Islet precursor cell (in vitro differentiated cells): Measurements from ENCODE around the gene FTSJ3.
"Not testable (repeated sequence)": the region's sequence is repeated elsewhere in the genome, so short reads cannot be mapped to it uniquely, and the experiment has no call there.

ENCODE experiments used
- DNase-seq: peaks from one replicate; pipeline ENCODE4 v3.0.0-alpha.2; 2018

The FTSJ3 gene

DNA sequence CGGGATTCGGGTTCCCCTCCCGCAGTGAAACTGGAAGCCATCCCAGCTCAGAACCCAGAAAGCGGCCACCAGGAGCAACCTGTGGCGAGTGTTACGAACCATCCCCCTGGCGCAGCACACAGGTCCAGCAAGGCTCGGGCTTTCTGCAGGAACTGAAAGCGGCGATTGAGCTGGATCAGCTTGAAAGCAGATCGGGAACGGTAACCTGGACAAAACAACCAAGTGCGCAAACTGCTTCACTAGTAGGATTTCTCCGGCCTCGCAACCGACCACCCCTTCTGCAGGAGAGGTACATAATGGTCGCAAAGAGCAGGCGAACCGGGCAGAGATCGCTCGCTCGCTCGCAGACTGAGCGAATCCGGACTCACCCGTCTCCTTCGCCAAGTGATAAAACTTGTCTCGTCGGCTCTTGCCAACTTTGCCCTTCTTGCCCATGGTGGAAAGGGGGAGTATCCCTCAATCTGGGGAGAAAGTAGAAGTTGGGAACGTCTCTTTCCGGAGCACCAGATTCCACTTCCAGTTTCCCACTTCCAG is 928 bp downstream of the FTSJ3 start:
- no peak for DNase-seq

- DNase-seq = no peak
These were observed 3.1 kb downstream of the FTSJ3 start for GRCh38 chr17:63824362-63824761.

DNA sequence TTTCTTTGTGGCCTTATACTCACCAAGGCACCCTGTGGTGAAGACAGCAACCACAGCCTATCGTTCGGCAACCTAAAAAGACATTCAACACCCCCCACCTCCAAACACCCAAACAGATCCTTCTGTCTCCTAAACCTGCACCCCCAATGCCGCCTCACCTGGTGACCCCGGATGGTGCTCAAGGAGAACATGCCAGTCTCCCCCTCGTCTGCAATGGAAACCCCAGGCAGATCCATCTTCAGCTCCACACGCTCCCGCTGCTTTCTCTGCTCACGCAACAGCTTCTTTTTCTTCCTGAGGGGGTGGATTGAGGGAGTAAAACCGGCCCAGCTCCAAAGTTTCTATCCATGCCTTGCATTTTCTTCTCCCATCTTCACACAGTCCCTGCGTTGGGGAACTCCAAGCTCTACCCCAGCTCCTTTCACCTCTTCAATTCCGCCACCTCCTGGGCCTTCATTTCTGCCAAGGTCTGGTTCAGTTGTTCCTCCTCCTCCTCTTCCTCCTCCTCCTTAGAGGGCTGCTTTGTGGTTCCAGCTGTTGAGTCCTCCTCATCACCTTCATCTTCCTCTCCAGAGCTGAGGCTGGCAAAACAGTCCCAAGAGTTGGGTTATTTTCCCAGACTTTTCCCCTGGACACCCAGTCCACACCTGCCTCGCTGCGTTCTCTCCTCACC is 3.7 kb downstream of the FTSJ3 start:
- no peak for DNase-seq

DNA sequence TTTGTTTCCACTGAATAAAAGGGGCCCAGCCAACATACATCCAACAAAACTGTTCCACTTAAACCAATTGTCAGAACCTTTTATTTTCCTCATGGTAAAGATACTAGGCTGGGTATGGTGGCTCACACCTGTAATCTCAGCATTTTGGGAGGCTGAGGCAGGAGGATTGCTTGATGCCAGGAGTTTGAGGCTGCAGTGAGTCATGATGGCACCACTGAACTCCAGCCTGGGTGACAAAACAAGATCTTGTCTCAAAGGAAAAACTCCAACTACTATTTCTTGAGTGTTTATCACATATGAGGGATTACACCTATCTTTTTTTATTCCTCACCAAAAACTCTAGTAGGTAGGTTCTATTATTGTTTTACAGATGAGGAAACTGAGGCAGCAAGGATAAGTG is 4.9 kb downstream of the FTSJ3 start:
- DNase-seq = no peak

GRCh38 chr17:63821804-63822203 is 5.7 kb downstream of the FTSJ3 start:
- peak; percentile 36 for DNase-seq

GRCh38 chr17:63820963-63821561 is 6.4 kb downstream of the FTSJ3 start:
- DNase-seq = peak; percentile 26

GRCh38 chr17:63819585-63820537 is 7.6 kb downstream of the FTSJ3 start:
- peak; percentile 52 for DNase-seq

GRCh38 chr17:63819131-63819530 is 8.3 kb downstream of the FTSJ3 start:
- DNase-seq = no peak

DNA sequence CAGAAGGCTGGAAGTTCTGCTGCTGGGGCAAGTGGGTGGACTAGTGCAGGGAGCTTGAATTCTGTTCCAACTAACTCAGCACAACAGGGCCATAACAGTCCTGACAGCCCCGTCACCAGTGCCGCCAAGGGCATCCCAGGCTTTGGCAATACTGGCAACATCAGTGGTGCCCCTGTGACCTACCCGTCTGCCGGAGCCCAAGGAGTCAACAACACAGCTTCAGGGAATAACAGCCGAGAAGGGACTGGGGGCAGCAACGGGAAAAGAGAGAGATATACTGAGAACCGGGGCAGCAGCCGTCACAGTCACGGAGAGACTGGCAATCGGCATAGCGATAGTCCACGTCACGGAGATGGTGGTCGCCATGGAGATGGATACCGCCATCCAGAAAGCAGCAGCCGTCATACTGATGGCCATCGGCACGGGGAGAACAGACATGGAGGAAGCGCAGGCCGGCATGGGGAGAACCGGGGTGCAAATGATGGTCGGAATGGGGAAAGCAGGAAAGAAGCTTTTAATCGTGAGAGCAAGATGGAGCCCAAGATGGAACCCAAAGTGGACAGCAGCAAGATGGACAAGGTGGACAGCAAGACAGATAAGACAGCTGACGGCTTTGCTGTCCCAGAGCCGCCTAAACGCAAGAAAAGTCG is 9.6 kb downstream of the FTSJ3 start:
- DNase-seq = peak; percentile 50

DNA sequence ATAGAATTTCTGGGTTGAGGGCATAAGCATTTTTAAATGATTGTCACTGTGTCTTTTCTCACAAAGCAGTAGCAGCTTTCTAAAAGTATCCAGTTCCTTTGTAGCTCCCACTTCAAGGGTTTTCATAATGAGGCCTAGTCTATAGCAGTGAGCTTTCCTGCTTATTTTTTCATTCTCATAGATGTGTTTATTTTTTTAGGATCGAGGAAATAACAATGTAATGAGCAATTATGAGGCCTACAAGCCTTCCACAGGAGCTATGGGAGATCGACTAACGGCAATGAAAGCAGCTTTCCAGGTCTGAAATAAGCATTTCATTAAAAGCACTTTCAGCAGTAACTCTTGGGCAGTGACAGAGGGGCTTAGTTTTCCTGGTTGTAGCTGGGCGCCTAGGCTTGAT is 10.8 kb downstream of the FTSJ3 start:
- no peak for DNase-seq

- no peak for DNase-seq
These were observed 11.3 kb downstream of the FTSJ3 start for GRCh38 chr17:63816123-63816522.

GRCh38 chr17:63809970-63810369 is 17.5 kb downstream of the FTSJ3 start:
- no peak for DNase-seq

GRCh38 chr17:63805591-63805990 is 21.9 kb downstream of the FTSJ3 start:
- no peak for DNase-seq

DNA sequence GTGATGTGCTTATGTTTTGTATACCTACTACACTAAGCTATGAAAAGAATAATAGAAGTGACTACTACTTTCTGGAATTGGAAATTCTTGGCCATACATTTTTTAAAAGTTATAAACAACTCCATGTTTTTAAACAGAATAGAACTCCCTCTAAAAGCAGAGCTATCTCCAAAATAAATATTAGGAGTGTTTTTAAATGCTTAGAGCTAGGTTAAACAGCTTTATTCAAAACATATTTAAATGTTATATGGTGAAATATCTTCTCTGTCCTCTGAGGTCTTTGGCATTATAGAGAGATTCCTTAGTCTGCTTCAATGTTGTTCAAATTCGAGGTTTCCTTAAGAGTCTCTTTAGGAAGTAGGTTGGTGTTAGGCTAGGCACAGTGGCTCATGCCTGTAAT is 23.1 kb downstream of the FTSJ3 start:
- DNase-seq = no peak

GRCh38 chr17:63800783-63801182 is 26.7 kb downstream of the FTSJ3 start:
- no peak for DNase-seq

DNA sequence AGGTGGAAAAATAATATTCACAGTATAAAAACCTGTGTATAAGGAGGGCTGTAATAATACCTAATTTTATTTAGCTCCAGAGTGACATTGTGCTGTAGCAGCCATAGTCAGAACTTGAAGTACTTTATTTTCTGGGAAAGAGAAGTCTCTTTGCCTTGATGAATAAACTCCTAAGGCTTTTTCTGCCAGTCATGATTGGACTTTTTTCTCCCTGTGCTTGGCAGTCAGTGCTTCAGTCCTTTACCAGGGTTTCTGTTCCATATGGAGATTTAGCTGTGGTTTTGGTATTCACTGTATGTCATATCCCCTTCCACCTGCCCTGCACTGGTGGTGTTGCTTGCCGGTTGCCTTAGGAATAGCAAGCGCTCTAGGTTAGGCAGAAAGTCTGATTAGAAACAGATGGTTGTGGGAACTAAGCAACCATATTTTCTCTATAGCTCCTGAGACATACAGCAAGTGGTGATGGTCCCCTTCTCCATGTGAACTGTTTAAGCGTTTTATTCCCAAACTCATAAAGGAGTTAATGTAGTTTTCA is 28.8 kb downstream of the FTSJ3 start:
- DNase-seq = no peak

GRCh38 chr17:63796375-63796774 is 31.1 kb downstream of the FTSJ3 start:
- not testable (repeated sequence) for DNase-seq

DNA sequence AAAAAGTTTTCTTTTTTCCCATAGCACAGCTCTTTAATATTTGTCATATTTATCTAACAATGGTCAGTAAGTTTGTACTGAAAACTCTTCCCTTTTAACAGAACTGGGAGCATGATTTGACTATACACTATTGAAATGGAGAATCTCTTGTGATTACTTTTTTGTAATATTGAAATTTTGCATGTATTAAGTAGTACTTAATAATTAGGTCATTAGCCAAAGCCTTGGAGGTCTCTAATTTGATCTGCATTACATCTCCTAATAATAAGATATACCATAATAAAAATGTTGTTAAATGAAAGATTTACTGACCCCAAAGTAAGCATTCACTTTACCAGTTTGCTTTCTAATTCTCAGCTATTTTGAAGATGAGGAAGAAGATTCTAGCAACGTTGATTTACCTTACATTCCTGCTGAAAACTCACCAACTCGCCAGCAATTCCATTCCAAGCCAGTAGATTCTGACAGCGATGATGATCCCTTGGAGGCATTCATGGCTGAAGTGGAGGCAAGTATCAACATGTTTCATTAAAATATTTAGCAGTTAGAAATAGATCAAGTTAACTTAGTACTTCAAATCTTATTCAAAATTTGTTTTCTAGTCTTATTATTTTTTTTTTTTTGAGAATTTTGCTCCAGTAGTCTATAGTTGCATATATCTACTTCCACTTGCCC is 35.3 kb downstream of the FTSJ3 start:
- DNase-seq = no peak

- DNase-seq = no peak
These were observed 37.4 kb downstream of the FTSJ3 start for GRCh38 chr17:63790057-63790456.

GRCh38 chr17:63786971-63787711 is 40.3 kb downstream of the FTSJ3 start:
- no peak for DNase-seq

- DNase-seq = no peak
These were observed 41.3 kb downstream of the FTSJ3 start for GRCh38 chr17:63786117-63786516.
